Hypothalamus (tissue), 51 donors: Measurements from ENCODE around the gene PTPRU.
"Not testable (repeated sequence)": the region's sequence is repeated elsewhere in the genome, so short reads cannot be mapped to it uniquely, and the experiment has no call there.

Experiments used
- DNase-seq, 51 donors: peaks; one replicate each; lab custom pipeline; 2025; lab: John Stamatoyannopoulos, UW

PTPRU gene

DNA sequence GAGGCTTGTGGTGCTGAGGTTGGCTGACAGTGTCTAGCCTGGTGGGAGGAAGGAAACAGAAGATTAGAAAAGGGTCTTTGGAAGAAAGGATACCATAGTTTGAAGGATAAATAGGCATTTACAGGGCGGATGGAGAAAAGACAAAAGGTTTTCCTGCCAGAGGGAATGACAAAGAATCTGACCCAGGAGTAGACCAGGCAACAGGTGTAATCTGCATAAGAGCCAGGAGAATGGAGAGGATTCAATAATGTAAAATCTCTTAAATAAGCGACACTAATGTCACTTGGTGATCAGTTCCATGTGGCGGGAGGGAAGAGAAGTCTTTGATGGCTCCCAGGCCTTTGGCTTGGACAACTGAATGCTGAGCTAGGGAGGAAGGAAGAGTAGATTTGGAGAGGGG, 15.0 kb upstream of the PTPRU start:
- no peak for DNase-seq

DNA sequence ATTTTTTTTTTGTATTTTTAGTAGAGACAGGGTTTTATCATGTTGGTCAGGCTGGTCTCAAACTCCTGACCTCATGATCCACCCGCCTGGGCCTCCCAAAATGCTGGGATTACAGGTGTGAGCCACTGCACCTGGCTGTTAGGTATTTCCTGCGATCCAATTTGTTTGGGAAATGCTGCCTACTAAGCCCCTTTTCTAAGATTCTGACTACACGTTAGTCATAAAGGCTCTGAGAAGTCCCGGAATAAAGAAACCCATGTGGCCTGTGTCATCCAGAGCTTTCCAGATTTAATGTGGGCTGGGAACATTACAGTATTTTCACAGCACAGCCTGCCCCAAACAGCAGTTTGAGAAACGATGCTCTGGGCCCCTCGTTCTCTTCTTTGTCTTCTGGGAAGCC, 14.1 kb upstream of the PTPRU start:
- peak in 1 of 51 donors; percentile 15 for DNase-seq

DNA sequence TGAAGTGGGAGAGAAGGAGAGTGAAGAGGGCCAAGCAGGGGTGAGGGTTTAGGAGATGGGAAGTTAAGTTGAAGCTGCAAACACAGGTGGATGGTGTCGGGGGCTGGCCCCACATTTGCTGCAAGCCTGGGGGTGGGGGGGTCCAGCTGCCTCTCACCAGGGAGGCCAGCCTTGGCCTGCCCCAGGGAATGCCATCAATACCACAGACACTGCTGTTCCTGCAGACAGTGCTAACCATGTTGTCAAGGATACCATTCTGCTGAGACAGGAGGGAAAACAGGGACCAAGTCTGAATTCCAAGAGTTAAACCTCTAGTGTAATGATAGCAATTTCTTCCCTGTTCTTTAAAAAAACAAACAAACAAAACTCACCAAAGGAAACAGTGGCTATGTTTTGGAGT, 13.6 kb upstream of the PTPRU start:
- DNase-seq, result no peak

DNA sequence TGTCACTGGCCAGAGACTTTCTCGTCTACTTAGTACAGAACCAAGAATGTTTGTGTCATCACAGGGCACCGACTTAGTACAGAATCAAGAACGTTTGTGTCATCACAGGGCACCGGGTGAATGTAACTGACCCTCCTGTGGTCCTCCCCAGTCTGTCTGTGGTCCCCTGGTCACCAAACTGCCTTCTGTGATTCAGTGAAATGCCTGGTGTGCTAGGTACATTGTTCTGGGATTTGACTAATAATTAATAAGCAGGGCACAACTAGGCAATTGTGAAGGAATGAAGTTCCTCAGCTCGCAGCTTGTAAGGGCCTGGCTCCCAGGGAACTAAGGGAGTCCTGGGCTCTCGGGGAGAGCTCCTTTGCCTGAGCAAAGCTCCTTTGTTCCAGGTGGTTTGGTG, 12.8 kb upstream of the PTPRU start:
- DNase-seq, result no peak

DNA sequence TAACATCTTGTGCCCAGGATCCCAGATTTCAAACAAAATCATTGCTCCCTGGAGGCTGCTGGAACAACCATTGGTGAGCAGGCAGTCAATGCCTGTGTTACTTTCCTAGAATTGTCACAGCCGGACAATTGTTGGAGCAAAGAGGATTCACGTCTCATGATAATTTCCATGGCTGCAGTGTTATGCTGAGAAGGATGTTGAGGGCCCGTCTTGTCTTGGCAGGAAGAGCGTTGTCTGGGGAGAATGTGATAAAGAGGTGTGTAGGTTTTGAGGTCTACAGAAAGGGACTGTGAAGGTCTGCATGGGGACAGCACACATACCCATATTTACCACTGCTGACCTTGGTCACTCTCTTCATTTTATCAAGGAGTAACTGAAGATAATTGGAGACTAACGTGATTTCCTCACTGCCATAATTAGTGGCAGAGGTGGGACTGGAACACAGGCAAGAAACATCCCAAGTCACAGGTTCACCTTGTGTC, 11.9 kb upstream of the PTPRU start:
- no peak for DNase-seq

DNA sequence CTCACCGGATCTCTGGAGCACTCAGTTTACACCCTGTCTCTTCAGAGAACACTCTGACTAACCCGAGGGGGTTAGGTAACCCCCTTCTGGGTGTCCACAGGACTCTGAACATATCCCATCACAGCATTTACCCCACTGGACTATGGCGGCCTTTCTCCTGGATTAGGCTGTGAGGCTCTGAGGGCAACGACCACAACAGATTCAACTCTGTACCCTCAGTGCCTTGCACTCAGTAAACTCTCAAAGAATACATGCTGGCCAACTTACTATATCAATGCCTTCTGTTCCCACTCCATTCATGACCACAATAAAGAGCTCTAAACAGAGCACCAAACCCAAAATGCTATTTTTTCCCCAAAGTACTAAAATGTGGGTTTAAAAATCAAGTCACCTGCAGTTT, 11.0 kb upstream of the PTPRU start:
- no peak for DNase-seq

DNA sequence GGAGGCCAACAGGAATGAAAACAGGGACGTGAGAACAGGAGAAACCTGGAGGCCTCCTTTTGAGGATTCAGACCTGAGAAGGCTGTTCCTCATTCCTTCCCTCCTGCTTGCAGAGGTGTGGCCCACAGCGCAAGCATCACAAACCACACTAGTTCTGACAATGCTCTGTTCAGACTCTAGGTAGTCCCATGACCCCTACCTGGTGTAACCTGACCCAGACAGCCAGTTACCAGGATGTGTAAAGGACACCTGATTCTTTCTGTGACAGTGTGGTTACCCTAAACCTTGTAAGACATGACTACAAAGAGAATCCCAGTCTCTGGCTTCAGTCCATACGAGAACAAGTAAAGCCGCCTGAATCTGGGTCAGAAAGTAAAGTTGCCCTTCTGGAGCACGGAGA, 8.8 kb upstream of the PTPRU start:
- no peak for DNase-seq

DNA sequence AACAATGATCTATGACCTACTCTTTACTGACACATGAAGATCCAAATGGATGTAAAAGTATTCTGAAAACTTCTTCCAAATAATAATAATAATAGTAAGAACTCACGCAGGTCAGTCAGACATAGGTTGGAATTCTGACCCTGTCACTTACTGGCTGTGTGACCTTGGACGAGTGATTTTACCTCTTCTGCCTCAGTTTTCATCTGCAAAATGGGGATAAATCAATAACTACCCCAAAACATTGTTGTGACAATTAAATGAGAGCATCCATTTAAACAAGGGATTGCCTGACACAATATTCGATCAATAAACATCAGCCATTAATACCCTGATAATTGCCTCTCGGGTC, 6.1 kb upstream of the PTPRU start:
- no peak for DNase-seq

DNA sequence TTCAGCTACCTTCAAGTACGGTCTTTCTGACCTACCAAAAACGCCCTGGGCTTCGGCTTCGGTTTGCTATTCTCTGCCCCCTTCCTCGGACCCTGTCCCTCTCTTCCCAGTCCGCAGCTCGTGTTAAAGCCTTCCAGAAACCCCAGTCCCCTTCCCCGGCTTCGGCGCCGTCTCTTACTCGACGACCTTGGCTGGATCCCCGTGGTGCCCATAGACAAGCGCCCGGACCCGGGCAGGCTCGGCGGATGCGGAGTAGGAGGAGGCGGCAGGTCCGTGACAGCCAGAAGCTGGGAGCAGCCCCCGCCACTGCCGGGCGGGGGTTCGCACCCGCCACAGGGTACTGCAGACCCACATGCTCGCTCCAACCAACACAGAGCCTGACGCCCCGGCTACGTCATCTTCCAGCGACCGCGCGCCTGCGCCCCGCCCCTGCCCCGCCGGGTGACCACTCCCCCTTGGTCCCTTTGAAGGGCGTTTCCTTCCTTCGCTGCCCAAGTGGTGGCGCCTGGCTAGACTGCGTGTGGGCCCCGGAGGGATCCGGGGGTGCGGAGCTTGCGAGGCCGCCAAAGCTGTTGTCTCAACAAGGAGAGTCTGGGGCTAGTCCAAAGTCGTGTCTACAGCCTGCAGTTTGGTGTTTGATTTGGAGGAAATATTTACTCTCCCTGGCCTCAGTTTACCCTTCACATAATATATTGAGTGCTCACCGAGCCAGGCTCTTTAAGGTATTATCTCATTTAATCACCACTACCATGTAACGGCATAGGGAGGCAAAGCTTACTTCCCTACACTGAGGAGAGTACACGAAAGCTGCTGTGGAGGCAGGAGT, 5.6 kb upstream of the PTPRU start, which contains the start of gene MECR:
TSS of gene MECR (minus strand) at position 382 of the 826 bp plus-strand sequence. CDS start at position 354, 28 bp downstream.
- DNase-seq, result peak; percentile 69 to 96 (median 90)

DNA sequence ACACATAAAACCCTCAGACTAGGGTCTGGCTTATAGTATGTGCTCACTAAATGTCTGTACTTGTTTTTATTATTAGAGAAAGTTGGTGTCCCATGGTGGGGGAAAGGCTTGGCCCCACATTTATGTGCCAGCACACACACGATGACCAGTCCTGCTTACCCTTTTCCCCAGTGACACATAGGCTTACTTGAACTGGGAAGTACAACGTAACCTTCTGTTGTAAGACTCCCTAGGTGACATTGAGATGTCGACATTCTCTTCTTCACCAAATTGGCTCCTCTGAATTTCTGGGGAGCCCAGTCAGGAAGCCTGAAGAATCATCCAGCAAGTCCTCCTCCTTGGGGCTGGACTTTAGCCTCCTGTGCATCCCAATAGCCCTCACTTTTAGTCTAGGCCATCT, 3.9 kb upstream of the PTPRU start:
- no peak for DNase-seq

DNA sequence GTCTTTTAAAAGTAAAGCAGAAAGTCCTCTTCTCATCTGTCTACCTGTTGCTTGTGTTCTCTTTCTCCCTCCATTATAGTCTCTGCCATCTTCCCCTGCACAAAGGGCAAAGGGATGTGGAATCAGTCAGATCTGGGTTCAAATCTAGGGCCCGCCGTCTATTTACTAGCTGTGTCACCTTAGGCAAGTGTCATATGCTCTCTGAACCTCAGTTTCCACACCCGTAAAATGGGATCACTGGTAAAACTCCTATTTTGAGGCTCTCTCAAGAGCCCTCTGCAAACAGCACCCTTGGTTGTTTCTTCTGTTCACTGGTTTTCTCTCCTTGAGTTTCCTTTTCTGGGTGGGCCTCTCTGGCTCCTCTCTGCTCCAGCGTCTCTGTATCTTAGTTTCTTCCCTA, 2.6 kb upstream of the PTPRU start:
- DNase-seq, result no peak

DNA sequence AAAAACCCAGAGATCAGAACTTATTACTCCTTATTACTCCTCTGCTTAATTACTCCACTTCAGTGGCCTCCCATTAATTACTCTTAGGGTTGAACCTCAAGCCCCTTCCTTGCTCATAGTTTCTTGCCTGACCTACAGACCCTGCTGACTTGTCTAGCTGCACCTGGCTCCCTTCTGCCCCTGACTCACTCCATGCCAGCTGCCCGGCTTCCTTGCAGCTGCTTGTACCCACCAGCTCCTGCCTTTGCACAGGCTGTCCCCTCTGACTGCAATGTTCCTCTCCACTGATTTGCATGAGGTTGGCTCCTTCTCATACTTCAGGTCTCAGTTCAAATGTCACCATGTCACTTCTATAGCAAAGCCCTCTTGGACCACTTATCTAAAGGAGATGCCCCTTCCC, 1.9 kb upstream of the PTPRU start:
- no peak for DNase-seq

DNA sequence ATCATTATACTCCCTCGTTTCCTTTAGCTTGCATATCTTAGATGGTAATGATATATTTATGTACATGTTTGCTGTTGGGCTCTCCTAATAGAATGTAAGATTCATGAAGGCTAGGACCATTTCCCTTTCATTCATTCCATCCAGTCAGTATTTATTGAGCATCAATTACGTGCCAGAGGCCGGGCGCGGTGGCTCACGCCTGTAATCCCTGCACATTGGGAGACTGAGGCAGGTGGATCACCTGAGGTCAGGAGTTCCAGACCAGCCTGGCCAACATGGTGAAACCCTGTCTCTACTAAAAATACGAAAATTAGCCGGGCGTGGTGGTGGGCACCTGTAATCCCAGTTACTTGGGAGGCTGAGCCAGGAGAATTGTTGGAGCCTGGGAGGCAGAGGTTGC, 1.4 kb upstream of the PTPRU start:
- not testable (repeated sequence) for DNase-seq

DNA sequence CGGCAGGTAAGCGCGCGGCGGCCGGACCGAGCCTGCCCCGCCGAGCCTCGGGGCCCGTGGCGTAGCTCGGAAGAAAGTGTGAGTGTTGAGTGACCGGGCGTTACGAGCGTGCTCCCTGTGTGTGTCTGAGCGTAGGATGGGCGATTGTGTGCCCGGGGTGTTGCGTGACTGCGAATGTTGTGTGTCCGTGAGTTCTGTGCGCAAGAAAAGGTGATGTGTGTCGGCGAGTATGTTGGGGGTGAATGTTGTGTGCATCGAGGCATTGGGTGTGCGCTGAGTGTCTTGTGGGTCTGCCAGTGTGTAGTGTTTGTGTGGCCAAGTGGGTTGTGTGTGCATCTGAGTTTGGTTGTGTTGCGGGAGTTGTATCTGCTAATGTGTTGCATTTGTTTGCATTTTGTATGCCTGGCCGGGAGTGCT, 398 bp downstream of the PTPRU start:
- peak in 2 of 51 donors; percentile 19 to 59 for DNase-seq

DNA sequence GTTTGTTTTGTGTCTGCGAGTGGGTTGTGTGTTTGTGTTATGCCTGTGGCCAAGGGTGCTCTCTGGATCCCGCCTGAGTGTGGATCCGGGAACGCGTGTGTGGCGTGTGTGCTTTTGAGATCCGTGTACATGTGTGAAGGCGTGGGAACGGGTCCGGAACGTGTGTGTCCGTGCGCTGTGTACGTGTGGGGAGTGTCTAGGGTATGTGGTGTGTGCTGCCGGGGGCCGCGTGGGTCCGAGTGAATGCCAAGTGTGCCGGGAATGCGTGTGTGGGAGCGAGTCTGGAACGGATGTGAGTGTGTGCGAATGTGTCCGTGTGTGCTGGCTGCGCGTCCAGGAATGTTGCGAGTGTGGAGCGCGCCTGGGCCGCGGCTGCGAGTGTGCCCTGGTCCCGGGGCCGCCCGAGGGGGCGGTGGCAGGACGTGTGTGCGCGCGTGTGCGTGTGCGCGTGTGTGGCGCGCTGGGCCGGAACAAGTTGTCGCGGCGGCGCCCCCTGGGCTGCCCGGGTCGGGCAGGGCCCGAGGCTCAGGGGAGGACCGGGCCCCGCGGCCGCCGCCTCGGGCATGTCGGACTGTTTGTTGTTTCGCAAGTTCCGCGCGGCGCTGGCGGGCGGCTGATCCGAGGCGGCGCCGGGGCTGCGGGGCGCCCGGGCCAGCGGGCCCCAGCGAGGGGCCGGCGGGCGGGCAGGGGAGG, 953 bp downstream of the PTPRU start:
- DNase-seq, result peak in 8 of 51 donors; percentile 5 to 32 (median 24)

DNA sequence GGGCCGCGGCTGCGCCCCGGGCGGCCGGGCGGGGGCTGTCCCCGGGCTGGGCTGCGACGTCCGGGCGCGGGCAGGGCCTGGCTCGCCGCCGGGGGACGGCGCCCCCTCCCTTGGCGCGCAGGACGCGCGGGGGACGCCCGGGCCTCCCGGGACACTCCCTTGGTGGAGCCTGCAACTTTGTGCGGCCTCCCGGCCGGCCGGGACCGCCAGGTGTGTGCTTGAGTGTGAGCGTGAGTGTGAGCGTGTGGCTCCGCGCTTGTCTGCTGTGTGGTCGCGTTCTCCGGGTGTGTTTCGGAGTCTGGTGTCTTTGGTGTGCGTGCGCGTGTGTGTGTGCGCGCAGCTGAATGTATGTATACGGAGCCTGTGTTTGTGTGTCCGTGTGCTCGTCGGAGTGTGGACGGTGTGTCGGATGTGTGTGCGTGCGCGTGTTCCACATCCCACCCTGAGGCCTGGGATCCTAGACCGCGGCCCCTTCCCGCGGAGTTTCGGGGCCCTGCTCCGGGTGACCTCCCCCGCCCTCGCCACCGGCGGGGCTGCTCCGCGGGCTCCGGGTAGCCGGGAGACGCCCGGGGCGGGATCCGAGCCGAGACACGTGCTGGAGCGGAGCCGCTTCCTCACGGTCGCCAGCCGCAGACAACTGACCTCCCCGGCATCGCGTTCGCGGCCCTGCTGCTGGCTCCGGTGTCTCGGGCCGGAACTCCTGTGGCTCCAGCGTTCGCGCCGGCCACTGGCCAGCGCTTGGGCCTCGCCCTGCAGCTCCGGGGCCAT, 1.7 kb downstream of the PTPRU start:
- peak in 7 of 51 donors; percentile 6 to 32 (median 15) for DNase-seq

DNA sequence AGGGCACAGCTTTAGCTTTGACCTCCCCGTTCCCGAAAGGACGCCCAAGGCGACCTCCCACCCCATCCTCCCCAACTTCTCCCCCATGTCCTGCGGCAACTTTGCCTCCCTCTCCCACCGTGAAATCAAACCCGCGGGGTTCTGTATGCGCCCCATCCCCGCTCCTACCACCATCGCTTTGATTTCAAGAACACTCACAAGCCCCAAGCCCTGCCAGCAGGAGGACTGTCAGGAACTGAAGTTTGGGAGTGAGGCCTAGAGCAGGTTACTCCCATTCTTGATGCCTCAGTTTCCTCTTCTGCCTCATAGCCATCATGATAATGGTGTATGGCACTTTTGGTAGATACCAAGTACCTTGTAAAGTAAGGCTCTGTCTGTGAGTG, 2.3 kb downstream of the PTPRU start:
- no peak for DNase-seq

DNA sequence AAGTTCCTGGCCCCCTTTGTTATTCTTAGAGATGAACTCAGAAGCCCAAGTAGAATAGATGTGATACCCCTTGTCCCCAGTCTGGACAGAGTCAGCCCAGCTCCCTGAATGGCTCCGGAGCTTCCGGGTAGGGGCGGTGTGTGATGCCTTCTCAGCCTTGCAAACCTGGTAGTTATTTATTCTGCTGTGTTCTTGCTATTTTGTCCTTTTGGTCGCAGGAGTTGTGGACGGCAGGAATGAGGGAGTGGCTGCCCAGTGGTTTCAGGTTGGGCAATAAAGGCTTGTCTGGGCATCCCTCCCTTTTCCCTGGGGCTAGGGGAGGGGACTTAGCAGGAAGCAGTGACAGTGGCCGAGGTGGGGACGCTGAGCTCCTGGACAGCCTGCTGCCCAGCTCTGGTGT, 2.8 kb downstream of the PTPRU start:
- DNase-seq, result no peak

DNA sequence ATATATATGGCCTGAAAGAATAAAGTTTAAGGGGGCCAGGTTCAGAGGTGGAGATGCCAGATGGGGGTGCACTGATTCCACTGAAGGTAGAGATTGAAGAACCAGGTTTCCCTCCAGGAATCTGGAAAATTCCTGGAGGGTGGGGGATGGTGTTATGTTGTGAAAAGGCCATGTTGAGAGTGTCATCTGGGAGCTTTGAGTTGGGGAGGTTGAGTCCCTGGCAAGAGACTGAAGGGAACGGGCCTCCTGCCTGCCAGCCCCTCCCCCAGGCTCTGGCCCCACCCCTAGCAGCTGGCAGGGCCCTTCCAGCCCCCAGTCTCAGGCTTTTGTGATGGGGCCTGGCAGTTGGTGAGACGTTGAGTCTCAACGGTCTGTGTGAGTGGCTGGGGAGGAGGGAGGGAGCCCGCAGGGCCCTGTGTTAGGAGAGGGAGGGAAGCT, 4.1 kb downstream of the PTPRU start:
- no peak for DNase-seq

DNA sequence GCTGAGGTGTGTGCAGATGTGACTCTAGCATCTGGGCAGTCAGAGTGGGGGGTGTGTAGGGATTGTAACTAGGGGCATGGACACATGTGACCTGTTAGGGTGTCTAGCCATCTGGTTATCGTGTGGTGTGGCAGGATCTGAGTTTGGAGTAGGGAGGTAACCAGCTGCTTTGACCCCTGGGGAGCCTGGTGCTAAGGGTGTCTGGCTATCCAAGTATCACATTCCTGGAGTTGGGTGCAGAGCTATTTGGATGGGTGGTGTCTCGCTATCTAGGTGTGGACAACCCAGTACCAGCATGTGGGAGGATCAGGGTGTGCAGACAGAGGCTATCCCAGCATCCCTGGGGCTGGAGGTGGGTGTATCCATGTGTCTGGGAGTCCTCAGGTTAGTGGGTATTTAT, 4.7 kb downstream of the PTPRU start:
- no peak for DNase-seq
